ENCODE data around the gene BCL2L1.

BCL2L1 gene

GRCh38 chr20:31738729-31739549, 16.3 kb upstream of the BCL2L1 start, which contains the start of gene TPX2:
TSS of gene TPX2 (plus strand) at chr20:31739290. CDS start at chr20:31757477, 18,187 bp downstream.
- Histone ChIP-seq H3K4me3 (ENCODE audit: low read depth, low read length, poor library complexity, severe bottlenecking) (peak within 1 kb of the TSS; percentile 85), H3K9me2 (ENCODE audit: low read depth, low read length) (no peaks in the 10 kb centered on the region), H3K9ac (ENCODE audit: low read length) (peak within 1 kb of the TSS; percentile 90), H3K4me1 (ENCODE audit: insufficient read depth, low read length, severe bottlenecking) (peaks cover 29% of the 10 kb centered on the region), H3K9me3 (ENCODE audit: low read length) (no peaks in the 10 kb centered on the region), H3K27ac (ENCODE audit: low read depth, low read length, poor library complexity, severe bottlenecking) (peak within 1 kb of the TSS; percentile 72), H3F3A (ENCODE audit: insufficient read depth, low read length) (no peaks in the 10 kb centered on the region), H2AFZ (ENCODE audit: low read length) (peak within 1 kb of the TSS; percentile 84; the same call in 1 of the 2 replicates), H3K27me3 (ENCODE audit: insufficient read depth, low read length) (no peaks in the 10 kb centered on the region), H3K79me2 (ENCODE audit: insufficient read depth, low read length) (peaks cover 42% of the 10 kb centered on the region), H3K4me2 (ENCODE audit: low read length) (peak within 1 kb of the TSS; percentile 99), H3K36me3 (ENCODE audit: insufficient read depth, low read length) (peaks cover 18% of the 10 kb centered on the region), H4K20me1 (ENCODE audit: insufficient read depth, low read length) (no peaks in the 10 kb centered on the region)
- TF ChIP-seq EZH2 (IDR thresholded peaks at IDR 0.05; ENCODE audit: borderline replicate concordance, low read length) (no peak), CTCF (IDR thresholded peaks at IDR 0.05; ENCODE audit: low read length) (peak; percentile 29; the same call in 1 of the 2 replicates)

GRCh38 chr20:31731321-31731717, 8.7 kb upstream of the BCL2L1 start:
- no peaks in the 10 kb centered on the region for H3K36me3 ChIP-seq (ENCODE audit: insufficient read depth, low read length)
- H3K9me2 ChIP-seq (ENCODE audit: low read depth, low read length), result no peaks in the 10 kb centered on the region
- no peak overlapping the region for H3K27ac ChIP-seq (ENCODE audit: low read depth, low read length, poor library complexity, severe bottlenecking)
- H3K9ac ChIP-seq (ENCODE audit: low read length), result no peak overlapping the region
- H3F3A ChIP-seq (ENCODE audit: insufficient read depth, low read length), result no peaks in the 10 kb centered on the region
- H3K79me2 ChIP-seq (ENCODE audit: insufficient read depth, low read length), result no peaks in the 10 kb centered on the region
- H3K27me3 ChIP-seq (ENCODE audit: insufficient read depth, low read length), result no peaks in the 10 kb centered on the region
- H2AFZ ChIP-seq (ENCODE audit: low read length), result no peak overlapping the region
- TF ChIP-seq CTCF (IDR thresholded peaks at IDR 0.05; ENCODE audit: low read length) (no peak), EZH2 (IDR thresholded peaks at IDR 0.05; ENCODE audit: borderline replicate concordance, low read length) (no peak)
- H3K4me1 ChIP-seq (ENCODE audit: insufficient read depth, low read length, severe bottlenecking), result no peaks in the 10 kb centered on the region
- H4K20me1 ChIP-seq (ENCODE audit: insufficient read depth, low read length), result no peaks in the 10 kb centered on the region
- no peak overlapping the region for H3K4me3 ChIP-seq (ENCODE audit: low read depth, low read length, poor library complexity, severe bottlenecking)
- H3K9me3 ChIP-seq (ENCODE audit: low read length), result no peaks in the 10 kb centered on the region
- H3K4me2 ChIP-seq (ENCODE audit: low read length), result no peak overlapping the region

GRCh38 chr20:31723319-31724078, 831 bp upstream of the BCL2L1 start:
- Histone ChIP-seq H3K9me2 (ENCODE audit: low read depth, low read length) (no peaks in the 10 kb centered on the region), H3K4me2 (ENCODE audit: low read length) (peak overlapping the region; percentile 92), H3F3A (ENCODE audit: insufficient read depth, low read length) (no peaks in the 10 kb centered on the region), H3K36me3 (ENCODE audit: insufficient read depth, low read length) (peaks cover 24% of the 10 kb centered on the region; the same call in 1 of the 2 replicates), H3K4me1 (ENCODE audit: insufficient read depth, low read length, severe bottlenecking) (peaks cover 31% of the 10 kb centered on the region), H3K9ac (ENCODE audit: low read length) (peak overlapping the region; percentile 91), H3K4me3 (ENCODE audit: low read depth, low read length, poor library complexity, severe bottlenecking) (peak overlapping the region; percentile 78), H3K27me3 (ENCODE audit: insufficient read depth, low read length) (no peaks in the 10 kb centered on the region), H2AFZ (ENCODE audit: low read length) (no peak overlapping the region), H4K20me1 (ENCODE audit: insufficient read depth, low read length) (no peaks in the 10 kb centered on the region), H3K9me3 (ENCODE audit: low read length) (no peaks in the 10 kb centered on the region), H3K27ac (ENCODE audit: low read depth, low read length, poor library complexity, severe bottlenecking) (peak overlapping the region; percentile 91), H3K79me2 (ENCODE audit: insufficient read depth, low read length) (peaks cover 37% of the 10 kb centered on the region)
- TF ChIP-seq EZH2 (IDR thresholded peaks at IDR 0.05; ENCODE audit: borderline replicate concordance, low read length) (no peak), CTCF (IDR thresholded peaks at IDR 0.05; ENCODE audit: low read length) (peak; percentile 88)

All from OCI-LY1 (cell line).